GM19438 (cell line): ENCODE data around the gene COX10.

Experiments
- ATAC-seq: cut with Tn5 transposase; IDR thresholded peaks from one replicate; pipeline ENCODE4 v1.9.1; 2021; ENCODE audit warnings: low read depth; ENCODE audit not compliant: unreplicated experiment

The COX10 gene

DNA sequence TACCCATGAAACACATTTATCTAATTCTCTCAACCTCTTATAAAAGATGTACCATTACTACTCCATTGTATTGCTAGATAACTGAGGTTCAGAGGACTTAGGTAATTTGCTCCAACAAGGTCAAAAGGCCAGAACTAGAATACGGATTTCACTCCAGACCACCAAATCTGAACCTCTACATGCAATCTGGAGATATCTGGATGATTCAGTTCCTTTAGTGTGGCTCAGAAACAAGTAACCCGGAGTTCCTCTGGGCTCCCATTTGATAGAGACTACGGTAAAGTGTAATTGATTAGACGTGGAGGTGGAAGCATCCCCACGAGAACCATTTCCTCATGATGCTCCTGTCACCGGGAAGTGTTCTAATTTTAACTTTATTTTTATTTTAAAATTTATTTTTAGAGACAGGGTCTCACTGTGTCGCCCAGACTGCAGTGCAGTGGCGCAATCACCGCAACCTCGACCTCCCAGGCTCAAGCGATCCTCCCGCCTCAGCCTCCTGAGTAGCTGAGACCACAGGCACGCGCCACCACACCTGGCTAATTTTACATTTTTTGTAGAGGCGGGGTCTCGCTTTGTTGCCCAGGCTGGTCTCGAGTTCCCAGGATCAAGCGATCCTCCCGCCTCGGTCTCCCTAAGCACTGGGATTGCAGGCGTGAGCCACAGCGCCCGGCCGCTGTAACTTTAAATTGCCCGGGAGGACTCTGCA lies 608 bp upstream of the COX10 start:
- ATAC-seq = peak; percentile 27

DNA sequence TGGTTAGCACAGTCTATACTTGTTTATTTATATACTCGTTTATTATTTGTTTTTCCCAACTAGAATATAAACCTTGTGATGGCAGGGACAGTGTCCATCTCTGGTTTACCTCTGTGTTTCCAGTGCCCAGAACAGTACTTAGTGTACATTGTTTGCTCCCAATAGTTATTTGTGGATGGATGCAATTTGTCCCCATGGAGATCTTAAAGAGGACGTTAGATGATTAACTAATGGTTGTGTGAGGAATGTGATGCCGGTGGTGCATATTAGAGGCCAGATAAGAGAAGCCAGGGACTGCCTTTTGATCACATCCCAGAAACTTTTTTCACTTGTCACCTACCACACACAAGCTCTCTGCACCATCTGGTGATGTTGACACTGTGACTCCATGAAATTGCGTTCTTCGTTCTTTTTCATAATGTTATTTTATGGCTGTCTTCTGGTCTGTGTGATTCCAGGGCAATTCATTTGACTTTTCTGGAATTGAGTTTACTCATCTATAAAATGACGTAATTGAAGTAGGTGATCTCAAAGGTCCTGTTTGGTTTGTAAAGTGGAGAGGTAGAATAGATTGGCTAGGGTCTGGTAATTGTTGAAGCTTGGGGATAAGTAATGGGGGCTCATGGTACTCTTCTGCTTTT lies 1.2 kb downstream of the COX10 start:
- no peak for ATAC-seq

DNA sequence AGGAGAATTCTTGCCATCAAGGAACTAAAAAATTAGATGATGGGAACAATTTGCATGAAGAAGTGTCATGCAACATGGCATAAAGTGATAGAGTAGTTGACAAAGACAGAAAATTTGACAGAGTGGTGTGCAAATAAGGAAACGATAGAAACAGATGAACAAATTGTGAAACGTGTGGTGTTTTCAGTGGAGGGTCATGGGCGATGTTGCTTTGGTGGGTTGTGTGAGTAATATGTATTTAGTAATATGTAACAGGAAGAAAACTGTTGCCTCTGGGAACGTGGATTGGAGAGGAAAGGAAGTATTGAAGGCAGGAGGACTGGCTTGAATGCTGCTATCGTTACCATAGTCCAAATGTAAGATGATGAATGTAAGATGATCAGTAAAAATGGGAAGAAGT lies 3.6 kb downstream of the COX10 start:
- ATAC-seq = no peak

DNA sequence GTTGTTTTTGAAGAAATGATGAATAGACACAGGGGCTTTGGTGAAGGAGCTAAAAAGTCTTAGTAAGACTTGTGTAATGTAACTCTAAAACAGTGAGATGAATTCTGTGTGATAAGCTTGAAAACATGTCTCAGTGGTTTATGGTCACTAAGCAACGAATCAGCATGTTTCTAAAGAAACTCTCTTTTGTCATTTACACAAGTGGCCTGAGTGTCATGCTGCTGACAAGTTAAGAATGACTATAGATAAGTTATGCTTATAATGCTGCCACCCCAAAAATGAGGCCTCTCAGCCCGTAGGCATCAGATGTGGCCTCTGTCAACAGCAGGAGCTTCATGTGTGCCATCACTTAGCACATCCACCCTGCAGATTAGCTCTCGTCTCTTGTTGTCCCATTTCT lies 8.7 kb downstream of the COX10 start:
- no peak for ATAC-seq

DNA sequence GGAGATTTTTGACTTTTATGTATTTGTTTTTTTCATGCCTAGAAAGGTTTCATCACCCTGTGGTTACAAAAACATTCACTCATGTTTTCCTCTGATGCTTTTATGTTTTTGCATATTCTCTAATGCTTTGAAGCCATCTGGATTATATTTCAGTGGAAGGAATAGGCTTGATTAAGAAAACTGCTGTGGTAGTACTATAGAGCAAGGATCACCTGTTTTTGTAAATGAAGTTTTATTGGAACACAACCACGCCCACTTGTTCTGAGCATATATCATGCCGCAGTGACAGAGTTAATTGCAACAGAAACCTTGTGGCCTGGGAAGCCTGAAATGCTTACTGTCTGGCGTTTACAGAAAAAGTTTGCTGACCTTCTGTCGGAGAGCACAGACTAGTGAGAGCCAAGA lies 11.5 kb downstream of the COX10 start:
- no peak for ATAC-seq

DNA sequence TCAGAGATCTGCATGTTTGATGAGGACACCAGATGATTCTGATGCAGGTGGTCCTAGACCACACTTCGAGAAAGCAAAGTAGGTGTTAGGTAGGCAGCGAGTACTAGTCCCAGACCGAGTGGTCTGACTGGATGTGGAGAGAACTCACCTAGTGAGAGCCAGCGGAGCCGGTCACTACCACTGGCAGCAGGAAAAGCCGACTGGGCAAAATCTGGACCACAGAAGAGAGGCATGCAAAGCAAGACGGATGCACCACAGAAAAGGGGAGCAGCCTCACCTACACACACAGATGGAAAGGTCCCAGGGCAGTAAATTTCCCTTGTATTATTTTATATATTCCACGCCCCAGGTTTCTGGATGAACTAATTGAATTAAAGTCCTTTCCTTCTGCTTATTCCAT lies 13.5 kb downstream of the COX10 start:
- ATAC-seq = no peak

DNA sequence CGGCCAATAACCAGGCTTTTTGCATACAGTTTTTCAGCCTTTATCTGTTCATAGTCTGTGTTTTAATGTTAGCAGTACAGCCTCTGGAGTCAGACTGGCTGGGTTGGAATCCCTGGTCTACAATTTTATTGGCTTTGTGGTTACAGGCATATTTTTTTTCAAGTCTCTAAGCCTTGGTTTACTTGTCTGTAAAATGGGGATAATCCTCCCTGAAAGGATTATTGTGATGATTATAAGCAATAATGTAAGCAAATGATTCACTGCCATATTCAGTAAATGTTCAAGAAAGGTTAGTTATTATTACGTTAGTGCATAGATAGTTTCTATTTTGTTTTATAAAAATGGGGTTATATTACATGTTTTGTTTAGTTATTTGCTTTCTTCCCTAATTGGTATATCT lies 15.7 kb downstream of the COX10 start:
- no peak for ATAC-seq

DNA sequence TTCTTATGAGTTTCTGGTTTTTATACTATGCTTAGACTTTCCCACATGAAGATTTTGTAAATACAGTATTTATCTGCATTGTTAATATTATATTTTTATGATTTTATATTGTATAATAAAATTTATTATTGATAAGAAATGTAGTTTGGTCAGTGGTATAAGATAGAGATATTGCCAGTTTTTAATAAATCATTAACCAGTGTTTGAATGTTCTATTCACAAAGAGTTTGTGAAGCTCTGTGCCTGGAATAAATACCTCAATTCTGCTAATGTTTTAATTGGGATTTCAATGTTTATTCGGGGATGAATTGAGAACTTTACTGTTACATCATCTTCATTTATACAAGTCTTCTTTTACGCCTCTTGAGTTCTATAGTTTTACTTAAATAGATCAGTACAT lies 16.9 kb downstream of the COX10 start:
- ATAC-seq = no peak

DNA sequence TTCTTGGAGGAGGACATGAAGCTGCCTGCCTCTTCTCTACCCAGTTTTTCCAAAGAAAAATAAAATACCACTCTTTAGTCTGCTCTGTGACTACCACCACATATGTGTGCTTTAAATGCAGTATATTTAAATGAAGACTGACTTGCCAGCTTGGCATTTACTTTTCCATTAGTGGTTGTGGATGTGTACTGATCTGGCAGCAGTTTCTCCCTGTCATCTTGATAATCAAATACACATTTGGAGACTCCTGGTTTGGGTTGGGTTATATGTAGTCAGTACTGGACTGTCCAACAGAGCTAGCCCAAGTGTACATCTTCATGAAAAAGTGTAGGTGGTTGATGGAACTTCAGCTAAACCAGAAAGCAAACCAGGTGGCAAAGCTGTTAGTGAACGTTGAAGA lies 19.9 kb downstream of the COX10 start:
- ATAC-seq = no peak

DNA sequence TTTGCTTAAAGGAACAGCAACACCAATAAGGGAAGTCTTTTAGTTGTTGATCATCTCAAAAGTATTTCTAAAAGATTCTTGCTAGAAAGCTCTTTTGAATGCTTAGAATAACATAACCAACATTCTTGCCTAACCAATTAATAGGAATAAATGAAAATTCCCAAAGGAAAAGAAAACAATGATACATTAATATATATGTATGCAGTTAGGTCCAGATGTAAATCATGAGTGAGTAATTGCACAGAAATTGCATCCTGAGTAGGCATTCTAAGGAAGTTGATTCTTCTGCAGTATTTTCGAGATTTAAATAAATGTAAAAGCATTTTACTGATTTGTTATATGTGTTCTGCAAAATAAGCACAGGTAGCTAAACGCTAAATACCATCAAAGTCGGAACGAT lies 22.1 kb downstream of the COX10 start:
- no peak for ATAC-seq

DNA sequence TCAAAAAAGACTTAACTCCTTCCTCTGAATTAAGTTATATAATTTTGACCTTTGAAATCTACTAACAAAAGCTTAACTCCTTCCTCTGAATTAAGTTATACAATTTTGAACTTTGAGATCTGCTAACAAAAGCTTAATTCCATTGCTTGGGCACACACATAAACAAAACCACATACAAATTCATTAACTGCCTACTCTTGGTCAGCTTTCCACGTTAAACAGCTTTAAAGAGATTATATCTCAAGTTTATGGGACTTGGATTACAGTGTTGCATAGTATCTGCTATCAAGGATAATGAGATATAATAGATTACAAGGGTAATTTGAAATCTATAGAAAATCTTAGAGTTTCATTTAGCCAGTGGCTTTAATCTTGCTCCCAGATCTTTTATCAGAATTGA lies 23.5 kb downstream of the COX10 start:
- ATAC-seq = no peak

DNA sequence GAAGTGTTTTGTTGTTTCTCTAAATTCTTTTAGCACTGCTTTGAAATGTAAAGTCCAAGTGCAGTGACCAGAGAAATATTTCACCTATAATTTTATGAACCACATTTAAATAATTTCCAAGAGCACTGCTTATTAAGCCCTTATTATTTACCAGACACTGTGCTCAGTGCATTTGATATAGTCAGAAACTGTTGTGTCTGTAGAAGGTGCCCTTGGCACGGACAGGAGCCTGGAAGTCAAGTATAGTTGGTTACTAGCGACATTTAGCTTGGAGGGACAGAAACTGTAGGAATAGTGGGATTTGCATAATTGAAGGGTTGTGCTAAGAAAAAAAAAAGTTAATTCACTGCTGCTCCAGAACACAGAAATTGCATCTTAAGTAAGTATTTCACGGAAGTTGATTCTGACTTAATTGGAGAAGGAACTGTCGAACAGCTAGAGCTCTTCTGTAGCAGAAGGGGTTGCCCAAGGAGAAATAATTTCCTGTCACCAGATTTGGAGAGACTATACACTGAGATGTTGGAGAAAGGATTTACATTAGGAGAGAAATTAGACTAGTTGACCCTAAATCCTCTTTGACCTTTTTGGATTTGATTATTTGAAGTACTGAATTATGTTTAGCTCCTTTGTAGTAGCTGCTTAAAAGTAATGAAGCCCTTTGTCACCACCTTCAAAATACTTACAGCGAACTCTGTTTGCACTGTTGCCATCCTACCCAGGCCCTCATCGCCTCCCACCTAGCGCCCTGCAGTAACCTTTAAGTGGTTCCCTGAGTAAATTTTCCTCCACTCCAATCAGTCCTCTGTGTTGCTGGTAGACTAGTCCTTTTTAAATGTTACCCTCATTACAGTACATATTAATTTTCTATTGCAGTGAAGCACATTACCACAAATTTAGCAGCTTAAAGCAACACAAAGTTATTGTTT lies 25.6 kb downstream of the COX10 start:
- no peak for ATAC-seq

DNA sequence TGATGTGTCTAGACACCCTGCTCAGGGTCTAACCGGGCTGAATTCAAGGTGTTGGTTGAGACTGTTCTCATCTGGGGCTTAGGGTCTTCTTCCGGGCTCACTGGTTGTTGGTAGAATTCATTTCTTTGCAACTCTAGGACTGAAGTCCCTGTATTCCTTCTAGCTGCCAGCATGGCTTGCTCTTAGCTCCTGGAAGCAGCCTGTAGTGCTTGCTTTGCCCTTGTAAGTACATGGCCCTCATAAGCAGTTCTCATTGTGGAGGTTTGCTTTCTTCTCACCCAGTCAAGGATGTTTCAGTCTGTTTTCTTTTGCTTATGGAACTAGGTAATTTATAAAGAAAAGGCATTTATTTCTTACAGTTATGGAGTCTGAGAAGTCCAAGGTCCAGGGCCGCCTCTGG lies 26.3 kb downstream of the COX10 start:
- ATAC-seq = no peak

DNA sequence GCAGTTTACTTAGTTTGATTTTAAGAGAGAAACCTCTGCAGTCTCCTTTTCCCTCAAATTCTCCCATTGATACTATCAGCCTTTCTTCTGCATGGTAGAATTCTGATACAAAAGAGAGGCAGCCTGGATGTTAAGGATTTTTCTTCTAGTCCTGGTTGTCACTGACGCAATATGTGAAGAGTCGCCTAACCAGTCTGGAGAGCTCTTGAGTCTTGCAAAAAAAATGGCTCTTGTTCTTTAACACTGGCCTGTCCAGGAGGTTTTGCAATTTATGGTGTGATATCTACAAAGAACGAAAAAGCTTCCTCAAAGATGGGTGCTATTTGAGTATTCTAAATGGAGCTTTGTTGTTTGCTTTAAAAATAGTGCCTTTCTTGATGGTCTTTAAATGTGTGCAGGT lies 28.9 kb downstream of the COX10 start:
- ATAC-seq = no peak

DNA sequence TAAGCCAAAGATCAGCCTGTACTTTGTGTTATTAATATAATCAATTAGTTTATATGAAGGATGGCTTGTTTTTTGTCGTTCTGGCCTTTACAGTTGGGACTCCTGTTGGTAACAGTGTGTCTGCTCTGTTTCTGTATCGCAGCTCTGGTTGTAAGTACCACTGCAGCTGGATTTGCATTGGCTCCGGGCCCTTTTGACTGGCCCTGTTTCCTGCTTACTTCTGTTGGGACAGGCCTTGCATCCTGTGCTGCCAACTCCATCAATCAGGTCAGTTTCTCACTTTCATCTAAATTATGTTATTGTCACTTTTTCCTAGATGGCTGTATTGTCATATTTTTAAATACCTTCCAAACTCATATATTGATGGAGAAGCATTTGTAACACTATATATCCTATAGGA lies 32.7 kb downstream of the COX10 start:
- ATAC-seq = no peak

DNA sequence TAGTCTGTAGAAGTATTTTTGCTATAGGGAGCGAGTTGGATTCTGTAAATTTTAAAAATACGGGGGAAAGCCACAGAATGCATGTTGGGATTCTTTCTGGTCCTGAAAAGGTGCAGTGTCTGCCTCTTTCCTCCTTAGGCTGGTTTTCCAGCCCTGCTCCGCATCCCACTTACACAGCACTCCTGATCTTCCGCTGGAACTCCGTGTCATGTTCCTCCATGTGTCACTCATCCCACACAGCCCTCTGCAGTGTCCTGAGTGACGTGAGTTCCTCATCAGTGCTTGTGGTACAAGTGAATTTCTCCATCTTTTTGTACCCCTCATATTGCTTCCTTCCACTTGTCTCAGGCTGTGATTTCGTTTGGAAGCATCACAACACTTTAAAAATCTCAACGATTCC lies 34.5 kb downstream of the COX10 start:
- ATAC-seq = no peak

DNA sequence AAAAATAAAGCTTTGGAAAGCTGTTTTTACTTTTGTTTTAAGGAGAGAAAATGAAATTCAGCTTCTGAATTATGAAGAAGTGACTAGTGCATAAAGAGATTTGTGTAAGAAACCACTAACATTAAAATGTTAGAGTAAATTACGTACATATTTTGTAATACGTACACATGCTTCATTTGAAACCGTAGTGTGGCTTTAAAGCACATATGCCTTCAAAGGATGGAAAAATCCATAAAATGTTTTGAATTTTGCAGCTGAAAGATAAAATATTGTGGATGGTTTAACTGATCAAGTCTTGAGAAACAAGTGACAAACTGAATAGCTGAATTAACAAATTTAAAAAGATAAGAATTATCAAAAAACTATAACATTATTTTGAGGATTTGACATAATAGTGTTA lies 35.4 kb downstream of the COX10 start:
- ATAC-seq = no peak

DNA sequence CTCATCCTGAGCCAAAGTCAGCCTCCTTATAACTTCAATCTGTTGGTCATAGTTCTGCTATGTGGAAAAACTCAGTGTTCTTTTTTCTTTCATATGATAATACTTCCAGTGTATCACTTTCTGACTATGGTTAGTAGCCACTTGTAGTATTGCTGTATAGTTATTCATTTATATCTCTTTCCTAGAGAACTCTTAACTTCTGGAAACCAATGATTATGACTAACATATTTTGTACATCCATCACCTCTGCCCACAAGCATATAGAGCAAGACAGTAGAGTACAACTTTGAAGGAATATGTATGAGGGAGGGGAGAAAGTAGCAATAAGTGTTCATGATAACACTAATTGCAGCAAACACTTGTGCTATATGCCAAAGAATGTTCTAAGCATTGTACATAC lies 38.6 kb downstream of the COX10 start:
- no peak for ATAC-seq

DNA sequence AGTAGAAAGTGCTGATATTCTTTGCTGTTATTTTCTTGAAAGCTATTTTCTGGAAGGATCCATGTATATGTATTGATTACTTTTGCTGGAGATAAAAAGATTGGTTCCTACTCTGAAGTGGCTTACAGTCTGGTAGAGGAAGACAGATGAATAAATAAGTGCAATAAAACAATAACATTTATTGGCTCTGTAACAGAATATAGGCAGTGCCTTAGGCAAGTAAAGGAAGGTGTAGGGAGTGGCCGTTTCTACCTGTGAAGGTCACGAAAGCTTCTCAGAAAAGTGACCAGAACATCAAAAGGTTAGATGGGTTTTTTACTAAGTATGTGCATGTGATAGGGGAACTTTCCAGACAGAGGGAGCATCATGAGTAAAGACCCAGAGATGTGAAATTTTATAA lies 43.1 kb downstream of the COX10 start:
- no peak for ATAC-seq

DNA sequence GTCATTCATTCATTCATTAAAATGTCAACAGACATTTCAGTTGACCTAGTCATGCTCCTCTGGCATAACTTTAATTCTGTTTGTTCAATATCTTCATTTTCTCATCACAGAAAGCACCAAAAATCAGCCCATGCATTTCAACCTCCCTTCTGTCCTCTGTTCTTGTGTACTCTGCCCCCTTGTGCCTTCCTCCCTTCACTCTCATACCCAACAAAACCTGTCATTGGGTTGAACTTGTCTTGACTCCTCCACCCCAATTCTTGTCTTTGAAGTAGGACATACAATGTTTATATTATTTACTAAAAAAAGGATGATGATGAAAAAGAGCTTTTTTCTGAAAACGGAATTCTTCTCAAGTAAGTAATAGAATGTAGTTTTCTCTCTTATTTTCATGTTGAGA lies 43.8 kb downstream of the COX10 start:
- no peak for ATAC-seq

DNA sequence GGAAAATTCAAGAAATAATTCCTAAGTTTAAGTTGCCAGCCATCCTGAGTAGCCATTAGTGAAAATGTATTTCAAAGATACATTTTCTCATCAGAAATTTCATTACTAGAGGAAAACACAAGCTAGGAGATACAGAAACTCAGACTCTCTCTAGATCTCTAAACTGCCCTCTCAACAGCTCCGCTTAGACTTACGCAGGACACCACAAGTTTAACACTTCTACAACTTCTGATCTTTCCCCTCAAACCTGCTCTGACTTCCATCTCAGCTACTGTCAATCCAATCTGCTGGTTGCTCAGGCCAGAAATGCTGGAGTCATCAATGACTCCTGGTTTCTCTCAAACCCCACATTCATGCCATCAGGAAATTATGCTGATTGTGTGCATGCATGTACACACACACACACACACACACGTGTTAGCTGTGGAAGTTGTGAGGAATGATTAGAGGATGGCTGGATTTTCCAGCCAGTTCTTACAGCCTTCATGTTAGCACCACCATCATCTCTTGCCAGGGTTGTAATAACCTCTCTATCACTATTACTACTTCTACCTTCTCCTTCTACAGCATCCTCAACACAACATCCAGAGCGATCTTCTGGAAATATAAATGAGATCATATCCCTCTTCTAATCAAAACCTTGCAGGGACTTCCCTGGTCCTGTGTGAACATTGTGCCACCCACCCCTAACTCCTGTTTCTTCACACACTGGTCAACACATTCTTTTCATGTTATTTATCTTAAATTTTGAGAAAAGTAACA lies 47.1 kb downstream of the COX10 start:
- ATAC-seq = no peak
